HG03460 (cell line): ENCODE measurements around the gene FAM9C.
"Not testable (repeated sequence)": the region's sequence is repeated elsewhere in the genome, so short reads cannot be mapped to it uniquely, and the experiment has no call there.

Experiments used
- ATAC-seq: cut with Tn5 transposase; IDR thresholded peaks from one replicate; pipeline ENCODE4 v1.9.1; 2021; ENCODE audit not compliant: unreplicated experiment

Gene FAM9C

GRCh38 chrX:13076176-13076961 is 31.9 kb upstream of the FAM9C start:
- peak; percentile 38 for ATAC-seq

DNA sequence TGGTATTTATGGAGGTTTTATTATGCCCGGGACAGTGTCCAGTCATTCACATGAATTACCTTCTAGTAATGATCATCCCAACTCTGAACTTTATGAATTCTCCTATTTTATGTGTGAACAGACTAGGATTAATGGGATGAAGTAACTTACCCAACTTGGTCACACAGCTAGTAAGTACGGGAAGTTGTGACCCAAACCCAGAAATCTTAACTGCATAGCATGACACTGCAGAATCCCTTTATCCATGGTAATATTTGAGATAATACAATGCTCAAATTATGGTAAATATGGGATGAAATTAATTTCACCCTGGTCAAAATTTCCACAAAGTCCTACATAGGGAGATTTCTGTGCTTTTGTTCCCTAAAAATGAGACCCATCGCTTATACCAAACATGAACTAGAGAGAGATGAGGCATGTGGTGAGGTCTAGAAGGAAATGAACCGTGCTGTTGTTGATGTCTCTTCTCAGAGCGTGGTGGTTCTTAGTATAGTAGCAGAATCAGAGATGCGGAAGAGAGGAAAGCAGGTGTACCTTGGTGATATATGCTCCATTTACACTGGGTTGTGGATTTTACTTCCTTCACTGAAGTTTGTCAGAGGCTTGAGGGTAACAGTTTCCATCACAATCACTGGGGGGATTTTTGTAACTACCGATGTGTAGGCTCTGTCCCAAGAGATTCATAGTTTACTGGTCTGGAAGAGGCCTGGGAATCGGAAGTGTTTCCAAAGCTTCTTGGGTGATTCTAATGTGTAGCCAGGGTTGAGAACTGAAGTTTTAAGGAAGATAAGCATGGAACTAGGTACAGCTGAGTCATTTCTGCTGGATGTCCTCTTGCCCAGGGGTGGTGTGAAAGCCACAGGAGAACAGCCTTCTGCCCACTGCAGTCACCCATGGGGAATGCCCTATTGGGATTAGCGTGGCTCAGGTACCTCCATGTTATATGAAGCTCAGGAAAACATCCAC is 30.2 kb upstream of the FAM9C start:
- ATAC-seq: peak; percentile 84

DNA sequence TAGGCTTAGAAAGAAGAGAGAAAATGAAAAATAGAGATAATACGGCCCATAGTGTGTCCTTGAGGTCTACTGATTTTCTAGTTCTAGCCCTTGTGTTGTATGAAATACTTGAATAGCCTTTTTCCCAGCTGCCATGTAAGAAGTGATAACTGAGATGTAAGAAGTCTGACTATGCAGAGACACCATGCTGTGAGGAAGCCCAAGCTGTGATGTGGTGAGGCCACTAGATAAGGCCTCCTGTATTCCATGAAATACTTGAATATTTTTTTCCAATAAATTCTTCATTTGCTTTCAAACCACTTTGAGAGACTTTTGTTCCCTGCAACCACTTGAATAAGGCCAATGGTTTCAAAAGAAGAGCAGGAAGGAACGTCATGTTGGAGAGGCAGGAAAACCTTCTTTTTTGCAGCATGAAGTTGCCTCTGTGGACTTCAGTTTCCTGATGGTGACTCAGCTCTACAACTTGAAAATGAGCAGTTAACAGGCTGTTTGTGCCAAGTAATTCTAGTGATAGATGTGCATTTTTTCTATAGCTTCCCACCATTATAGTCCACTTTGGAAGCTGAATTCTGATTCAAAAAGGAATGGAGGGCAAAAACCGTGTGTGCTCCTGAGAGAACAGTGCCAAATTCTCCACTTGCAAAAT is 25.5 kb upstream of the FAM9C start:
- ATAC-seq: no peak

- no peak for ATAC-seq
These were observed 24.2 kb upstream of the FAM9C start for GRCh38 chrX:13068651-13069050.

DNA sequence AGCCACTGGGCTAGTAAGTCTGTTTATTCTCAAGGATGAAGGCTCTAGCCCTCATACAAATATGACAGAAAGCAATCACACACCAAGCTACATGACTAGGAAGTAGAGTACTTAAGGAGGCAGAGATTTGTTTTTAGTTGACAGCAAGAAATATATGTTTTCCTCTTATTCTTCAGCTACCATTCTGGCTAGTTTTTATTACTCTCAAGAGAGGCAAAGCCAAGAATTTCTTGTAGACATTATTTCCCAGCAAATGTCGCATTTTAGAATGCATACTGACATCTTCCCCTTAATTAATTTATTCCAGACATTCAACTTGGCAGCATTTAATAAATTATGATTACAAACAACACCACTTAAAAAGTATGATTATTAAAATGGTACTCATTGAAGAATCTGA is 23.4 kb upstream of the FAM9C start:
- ATAC-seq: no peak

GRCh38 chrX:13066391-13066790 is 22.0 kb upstream of the FAM9C start:
- no peak for ATAC-seq

DNA sequence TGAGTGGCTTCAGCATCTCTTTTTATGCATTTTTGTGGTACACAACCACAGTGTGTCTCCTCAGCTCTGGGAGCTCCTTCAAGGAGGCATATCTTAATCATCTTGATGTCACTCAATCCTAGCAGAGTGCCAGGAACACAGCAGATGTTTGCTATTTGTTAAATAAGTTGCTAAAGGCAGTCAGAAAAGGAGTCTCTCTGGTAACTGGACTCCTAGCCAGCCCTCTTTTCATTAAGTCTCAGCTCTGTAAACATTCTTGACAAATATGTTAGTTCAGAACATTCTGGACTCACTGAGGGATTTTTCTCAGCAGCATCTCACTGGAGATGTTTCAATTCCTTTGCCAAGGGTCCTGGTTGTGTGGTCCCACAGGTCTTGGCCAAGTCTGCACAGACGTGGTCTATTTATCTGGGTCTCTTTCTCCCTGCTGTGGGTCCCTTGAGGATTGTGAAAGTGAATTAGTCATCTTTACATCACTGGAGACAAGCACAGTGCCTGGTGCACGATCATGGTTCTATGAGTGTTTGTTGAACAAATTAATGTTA is 20.3 kb upstream of the FAM9C start:
- ATAC-seq: no peak

- not testable (repeated sequence) for ATAC-seq
These were observed 18.7 kb upstream of the FAM9C start for GRCh38 chrX:13063124-13063523.

DNA sequence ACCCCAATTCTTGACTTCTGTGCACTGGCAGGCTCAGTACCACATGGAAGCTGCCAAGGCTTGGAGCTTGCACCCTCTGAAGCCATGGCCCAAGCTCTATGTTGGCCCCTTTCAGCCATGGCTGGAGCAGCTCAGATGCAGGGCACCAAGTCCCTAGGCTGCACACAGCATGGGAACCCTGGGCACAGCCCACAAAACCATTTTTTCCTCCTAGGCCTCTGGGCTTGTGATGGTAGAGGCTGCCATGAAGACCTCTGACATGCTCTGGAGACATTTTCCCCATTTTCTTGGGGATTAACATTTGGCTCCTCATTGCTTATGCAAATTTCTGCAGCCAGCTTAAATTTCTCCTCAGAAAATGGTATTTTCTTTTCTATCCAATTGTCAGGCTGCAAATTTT is 17.9 kb upstream of the FAM9C start:
- ATAC-seq: not testable (repeated sequence)

- ATAC-seq: not testable (repeated sequence)
These were observed 16.8 kb upstream of the FAM9C start for GRCh38 chrX:13061215-13061708.

DNA sequence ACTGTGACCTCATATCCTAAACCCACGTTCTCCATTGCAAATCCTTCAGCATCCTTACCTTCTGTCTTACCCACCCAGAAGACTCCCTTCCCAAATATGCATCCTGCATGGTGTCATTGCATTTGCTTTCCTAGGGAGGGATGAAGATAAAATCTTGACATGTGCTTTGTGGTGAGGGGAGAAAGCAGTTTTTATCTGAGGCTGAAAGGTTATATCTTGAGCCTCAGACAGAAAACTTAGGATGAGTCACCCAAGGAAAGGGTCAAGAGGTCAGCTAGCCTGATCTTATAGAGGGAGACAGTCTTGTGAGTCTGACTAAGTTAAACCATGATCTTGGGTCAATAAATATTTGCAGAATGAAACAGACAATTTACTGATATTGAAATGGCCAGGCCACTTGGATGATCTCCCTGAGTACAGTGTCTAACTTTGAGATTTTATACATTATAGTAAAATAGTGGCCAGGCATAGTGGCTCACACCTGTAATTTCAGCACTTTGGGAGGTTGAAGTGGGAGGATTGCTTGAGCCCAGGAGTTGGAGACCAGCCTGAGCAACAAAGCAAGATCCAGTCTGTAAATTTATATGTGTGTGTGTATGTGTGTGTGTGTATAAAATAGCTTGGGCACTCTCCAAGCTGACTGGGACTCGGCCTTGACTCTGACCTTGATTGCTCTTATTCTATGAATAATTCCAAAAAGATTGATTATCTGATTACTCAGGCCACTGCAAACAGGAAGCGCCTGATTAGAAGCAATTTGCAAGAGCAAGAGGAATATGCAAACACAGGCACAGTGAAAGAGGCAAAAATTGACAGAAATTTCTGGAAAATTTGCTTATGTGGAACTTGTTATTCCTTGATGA is 15.4 kb upstream of the FAM9C start:
- no peak for ATAC-seq

DNA sequence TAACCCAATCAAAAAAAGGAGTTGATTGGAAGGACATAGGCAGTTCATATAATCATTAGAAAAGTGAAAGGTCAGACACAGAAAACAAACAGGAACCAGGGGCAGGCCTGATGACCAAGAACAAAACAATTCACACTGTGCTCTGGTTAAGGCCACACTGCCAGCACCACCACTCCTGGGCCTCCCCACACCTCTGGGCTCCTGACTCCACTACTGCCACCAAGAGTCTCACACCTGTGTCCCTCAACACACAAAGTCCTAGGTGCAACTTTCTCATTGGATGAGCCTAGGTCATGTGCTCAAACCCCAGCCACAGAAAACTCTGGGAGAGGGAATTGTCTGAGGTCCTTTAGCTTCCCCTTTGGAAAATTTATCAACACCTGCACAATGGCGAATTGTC is 11.1 kb upstream of the FAM9C start:
- ATAC-seq: no peak

DNA sequence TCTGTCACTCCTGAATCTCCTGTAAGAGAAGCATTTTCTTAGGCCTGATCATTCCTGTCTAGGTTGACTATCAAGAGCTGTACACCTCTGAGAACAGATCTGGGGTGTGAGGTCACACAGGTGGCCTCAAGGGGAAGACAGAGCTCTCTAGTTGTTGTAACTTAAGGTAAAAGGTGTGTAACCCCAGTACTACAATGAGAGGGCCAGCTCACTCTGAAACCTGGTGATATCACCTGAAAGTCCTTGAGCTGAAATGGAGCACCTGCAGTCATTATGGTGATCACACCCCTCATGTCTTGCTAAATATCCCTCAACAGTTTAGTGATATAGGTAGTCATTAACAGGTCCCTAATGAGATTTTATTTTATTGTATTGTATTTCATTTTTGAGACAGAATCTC is 8.8 kb upstream of the FAM9C start:
- no peak for ATAC-seq

GRCh38 chrX:13051529-13052172 is 7.2 kb upstream of the FAM9C start:
- ATAC-seq: peak; percentile 81

GRCh38 chrX:13051167-13051528 is 6.7 kb upstream of the FAM9C start:
- ATAC-seq: no peak

- no peak for ATAC-seq
These were observed 5.7 kb upstream of the FAM9C start for GRCh38 chrX:13050151-13050550.

DNA sequence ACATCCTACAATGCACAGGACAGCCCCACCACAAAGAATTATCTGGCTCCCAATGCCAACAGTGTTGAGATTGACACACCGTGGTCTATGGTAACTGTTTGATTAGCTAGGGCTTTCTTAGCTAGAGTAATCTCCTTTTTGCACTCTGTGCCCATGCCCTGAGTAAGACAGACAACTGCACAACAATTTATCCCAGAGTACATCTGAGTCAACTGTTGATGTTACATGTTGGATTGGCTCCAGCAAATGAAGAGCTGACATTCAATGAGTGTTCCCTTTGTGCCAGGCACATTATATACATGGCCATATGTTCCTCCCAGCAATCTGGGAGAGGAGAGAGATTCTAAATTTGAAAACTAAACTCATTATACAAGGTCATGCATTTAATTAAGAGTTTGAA is 3.9 kb upstream of the FAM9C start:
- ATAC-seq: no peak

- no peak for ATAC-seq
These were observed 3.3 kb upstream of the FAM9C start for GRCh38 chrX:13047759-13048158.

GRCh38 chrX:13046141-13046855 is 1.9 kb upstream of the FAM9C start:
- no peak for ATAC-seq
